Hematopoietic multipotent progenitor cell treated with erythropoietin and hydrocortisone succinate and interleukin-3 and kit ligand, for 4 days (in vitro differentiated cells): Measurements from ENCODE around the gene DCUN1D1.

Experiments
- DNase-seq: peaks from one replicate; pipeline ENCODE4 v3.0.0-alpha.2; 2015

DCUN1D1 gene

GRCh38 chr3:182889948-182890629, 90.2 kb downstream of the DCUN1D1 start:
- no peak for DNase-seq
